CMK (cell line): ENCODE measurements around the gene SLC16A1.
"Not testable (repeated sequence)": the region's sequence is repeated elsewhere in the genome, so short reads cannot be mapped to it uniquely, and the experiment has no call there.

Source experiments
- DNase-seq: peaks from one replicate; pipeline ENCODE4 v3.0.0-alpha.2; 2010; ENCODE audit warnings: low read depth

Gene SLC16A1

DNA sequence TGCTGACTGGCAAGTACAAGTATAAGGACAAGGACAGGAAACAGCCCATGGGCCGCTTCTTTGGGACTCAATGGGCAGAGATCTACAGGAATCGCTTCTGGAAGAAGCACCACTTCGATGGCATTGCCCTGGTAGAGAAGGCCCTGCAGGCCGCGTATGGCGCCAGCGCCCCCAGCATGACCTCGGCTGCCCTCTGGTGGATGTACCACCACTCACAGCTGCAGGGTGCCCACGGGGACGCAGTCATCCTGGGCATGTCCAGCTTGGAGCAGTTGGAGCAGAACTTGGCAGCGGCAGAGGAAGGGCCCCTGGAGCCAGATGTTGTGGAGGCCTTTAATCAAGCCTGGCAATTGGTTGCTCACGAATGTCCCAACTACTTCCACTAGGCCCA lies 32.0 kb downstream of the SLC16A1 start:
- no peak for DNase-seq

DNA sequence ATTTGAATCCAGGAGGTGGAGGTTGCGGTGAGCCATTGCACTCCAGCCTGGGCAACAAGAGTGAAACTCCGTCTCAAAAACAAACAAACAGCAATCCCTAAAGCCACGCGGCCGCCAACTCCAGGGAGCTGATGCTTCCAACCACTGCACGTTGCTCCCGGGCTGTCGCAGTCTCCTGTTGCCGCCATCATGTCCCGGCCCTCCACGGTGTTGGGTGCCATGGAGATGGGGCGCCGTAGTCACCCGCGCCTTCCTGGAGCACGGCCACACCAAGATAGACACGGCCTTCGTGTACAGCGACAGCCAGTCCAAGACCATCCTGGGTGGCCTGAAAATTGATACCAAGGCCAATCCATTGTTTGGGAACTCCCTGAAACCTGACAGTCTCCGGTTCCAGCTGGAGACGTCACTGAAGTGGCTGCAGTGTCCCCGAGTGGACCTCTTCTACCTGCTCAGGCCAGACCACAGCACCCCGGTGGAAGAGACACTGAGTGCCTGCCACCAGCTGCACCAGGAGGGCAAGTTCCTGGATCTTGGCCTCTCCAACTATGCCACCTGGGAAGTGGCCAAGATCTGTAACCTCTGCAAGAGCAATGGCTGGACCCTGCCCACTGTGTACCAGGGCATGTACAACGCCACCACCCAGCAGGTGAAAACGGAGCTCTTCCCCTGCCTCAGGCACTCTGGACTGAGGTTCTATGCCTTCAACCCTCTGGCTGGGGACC lies 32.6 kb downstream of the SLC16A1 start:
- no peak for DNase-seq

DNA sequence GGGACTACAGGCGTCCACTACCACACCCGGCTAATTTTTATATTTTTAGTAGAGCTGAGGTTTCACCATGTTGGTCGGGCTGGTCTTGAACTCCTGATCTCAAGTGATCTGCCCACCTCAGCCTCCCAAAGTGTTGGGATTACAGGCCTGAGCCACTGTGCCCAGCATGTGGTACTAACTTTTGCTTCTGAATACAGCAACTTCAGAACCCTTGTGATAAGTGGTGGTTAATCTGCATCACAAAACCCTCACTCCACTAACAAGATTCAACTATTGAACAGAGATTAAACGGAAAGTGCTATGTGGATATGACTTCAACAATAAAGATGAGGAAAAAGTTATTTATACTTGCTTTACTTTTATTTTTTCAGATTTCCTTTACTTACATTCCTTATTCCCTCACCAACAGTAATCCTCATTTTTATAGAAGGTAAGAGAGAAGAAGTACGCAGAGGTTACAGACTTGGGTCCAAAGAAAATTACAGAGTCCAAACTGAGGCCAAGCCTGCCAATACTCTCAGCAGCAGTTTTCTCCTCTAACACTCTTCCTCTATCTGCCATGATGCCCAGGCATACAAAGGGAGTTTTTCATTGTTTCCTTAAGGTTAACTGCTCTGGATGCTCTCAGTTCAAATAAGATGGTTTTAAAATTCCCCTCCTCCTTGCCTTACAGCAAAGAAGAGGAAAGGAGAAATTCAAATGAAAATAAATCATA lies 44.3 kb downstream of the SLC16A1 start:
- no peak for DNase-seq

DNA sequence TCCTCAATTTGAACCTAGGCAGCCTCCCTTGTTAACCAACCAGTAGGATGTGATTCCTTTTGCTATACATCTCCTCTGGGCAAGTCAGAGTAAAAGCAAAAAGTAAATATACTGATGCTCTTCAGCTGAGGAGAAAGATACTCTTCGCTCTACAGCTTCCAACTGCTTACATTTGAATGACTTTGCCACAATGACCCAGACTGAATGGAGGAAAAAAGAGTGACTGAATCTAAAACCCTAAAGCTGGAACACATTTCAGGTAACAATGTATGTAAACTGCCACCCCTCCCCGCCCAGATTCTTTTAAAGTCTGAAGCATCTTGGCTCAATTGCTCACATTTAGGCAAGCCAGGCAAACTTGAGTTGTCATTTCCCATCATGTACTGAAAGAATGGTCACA lies 46.1 kb downstream of the SLC16A1 start:
- DNase-seq, result no peak

DNA sequence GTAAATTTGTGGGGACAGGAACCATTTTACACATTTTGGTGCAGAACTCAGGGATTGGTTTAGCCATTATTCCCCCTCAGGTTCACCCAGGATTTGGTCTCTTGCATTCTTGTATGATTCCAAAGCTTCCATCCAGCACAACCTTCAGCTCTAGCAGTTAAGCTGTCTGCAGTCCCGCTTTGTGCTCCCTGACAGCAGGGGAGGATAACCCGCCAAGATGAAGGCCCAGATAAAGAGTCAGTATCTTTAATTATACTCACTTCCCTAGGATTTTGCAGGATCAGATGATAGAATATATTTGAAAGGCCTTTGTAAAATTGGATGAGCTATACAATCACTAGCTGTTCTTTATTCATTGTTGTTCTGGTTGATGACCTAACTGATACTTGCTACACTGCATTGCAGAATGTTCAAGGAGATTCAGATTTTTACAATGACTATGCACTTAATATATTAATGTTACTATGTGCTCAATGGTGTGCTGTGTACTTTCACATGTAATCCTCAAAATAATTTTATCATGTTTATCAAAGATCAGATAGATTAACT lies 49.8 kb downstream of the SLC16A1 start:
- DNase-seq, result no peak

DNA sequence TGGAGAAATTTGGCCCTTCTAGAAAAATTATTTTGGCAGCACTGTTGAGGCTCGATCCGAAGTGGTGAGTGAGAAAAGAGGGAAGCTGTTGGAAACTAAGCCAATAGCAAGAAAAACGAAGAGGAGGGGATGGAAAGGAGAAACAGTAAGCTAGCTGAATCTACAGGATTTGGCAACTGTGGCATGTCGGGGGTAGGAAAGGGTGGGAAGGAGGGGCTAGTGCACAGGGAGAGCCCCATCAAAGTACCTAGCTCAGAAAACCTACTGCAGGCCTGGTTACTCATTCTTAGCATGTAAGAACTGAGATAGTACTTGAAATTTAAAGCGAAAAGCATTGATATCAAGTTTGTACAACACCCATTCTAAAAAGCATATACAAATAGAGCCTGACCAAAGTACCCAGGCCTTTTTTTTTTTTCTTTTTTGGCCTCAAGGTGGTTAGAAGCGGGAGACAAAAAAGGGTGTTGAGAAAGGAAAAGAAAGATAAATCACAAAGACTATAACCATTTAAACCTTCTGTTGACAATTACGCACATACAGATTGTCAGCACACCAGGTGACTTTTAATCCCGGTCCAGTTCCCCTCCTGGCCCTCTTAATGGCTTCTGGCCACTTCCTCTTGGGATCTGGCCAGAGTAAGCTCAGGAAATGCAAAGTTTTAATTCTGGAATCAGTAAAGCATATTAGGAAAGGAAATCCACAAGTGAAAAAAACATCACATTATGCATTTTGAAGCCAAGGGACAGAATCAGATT lies 50.4 kb downstream of the SLC16A1 start:
- DNase-seq, result no peak

DNA sequence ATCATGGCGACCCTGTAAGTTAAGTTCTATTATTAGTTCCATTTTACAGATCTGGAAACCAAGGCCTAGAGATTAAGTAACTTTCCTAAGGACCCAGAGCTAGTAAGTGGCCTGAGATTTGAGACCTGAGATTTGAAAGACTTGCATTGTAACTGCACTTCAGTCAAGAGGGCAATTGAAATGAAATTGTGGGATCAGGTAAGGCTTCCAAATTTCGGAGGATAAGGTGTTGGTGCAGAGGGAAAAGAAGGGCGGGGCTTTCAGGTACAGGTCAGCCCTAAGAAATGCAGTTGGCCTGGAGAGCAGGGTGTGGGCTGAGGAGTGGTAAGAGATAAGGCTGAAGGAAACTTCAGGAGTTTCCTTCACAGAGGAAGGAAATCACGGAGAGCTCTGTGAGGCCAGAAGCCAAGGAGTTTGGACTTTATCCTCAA lies 51.1 kb downstream of the SLC16A1 start:
- DNase-seq, result no peak

DNA sequence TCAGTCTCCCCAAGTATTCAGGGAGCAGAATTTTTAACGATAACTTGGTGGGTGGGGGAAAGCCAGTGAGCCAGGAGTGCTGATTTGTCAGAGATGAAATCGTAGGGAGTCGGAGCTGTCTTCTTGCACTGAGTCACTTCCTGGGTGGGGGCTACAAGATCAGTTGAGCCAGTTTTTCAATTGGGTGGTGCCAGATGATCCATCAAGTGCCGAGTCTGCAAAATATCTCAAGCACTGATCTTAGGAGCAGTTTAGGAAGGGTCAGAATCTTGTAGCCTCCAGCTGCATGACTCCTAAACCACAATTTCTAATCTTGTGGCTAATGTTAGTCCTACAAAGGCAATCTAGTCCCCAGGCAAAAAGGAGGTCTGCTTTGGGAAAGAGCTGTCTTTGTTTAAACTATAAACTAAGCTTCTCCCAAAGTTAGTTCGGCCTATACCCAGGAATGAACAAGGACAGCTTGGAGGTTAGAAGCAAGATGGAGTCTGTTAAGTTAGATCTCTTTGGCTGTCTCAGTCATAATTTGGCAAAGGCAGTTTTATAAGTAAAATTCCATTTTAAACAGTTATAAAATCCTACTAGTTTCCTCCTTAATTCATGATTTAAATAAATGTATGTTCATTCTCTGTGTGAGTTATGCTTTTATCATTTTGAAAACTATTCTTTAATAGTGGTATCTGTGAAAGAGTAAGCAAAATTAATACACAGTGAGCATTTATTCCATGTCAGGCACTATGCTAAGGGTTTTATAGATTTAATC lies 51.7 kb downstream of the SLC16A1 start:
- no peak for DNase-seq

DNA sequence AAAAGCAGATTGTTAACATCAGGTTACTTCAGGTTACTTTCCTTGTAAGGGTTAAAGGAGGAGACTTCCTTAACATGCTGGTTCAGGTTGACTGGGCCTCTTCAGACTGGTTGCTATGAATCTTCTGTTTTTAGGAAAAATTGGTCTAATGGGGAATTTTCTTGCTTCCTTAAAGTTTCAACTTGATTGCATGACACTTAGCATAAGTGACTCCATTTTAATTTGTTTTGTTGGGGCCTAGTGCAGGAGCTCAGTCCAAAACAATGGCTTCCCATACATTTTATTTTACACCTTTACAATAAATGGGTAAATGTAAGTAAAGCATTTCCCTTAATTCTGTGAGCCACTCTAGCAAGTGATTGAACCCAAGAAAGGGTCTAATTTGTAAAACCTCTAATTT lies 53.8 kb downstream of the SLC16A1 start:
- no peak for DNase-seq

DNA sequence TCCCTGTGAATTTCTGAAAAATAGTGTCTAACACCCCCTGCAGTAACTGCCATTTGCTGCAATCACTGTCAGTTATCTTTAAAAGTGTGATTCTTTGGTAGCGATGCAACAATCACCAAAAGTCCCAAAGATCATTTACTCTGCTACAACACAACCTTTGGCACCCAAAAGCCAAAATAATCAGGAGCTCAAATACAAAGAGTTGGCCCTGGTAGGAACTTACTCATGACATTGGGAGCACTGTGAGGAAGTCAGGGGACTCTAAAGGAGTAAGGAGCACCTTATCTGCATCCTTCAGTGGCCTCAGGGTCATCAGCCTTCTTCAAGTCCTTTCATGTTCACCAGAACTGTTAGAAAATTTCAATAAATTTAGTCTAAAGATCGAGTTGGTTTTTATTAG lies 54.6 kb downstream of the SLC16A1 start:
- DNase-seq, result no peak

DNA sequence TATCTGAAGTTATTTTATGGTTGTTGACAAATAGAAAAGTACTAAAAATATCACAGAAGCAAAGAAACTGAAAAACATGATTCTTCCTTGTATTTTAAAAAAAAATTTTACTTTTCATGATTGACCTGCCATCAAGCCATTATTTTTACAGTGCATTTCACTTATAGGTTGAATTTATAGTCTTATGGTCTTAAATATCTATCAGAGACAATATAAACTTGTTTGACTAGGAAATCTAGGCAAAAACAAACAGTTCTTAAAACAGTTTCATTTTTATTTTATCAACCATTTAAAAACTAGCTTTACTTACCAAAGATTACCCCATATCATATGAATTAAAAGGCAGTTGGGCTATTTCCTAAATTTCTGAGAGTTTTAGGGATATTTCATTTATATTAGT lies 59.2 kb downstream of the SLC16A1 start:
- no peak for DNase-seq

DNA sequence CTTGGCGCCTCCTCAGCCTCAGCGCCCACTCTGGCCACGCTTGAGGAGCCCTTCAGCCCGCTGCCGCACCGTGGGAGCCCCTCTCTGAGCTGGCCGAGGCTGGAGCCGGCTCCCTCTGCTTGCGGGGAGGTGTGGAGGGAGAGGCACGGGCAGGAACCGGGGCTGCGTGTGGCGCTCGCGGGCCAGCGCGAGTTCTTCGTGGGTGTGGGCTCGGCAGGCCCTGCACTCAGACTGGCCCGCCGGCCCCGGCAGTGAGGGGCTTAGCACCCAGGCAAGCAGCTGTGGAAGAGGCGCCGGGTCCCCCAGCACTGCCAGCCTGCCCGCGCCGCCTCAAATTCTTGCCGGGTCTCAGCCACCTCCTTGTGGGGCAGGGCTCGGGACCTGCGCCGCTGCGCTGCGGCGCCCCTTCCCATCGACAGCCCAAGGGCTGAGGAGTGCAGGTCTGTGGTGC lies 61.4 kb downstream of the SLC16A1 start:
- no peak for DNase-seq

DNA sequence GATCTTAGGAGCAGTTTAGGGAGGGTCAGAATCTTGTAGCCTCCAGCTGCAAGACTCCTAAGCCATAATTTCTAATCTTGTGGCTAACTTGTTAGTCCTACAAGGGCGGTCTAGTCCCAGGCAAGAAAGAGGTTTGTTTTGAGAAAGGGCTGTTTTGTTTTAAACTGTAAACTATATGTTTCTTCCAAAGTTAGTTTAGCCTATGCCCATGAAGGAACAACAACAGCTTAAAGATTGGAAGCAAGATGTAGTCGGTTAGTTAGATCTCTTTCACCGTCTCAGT lies 62.0 kb downstream of the SLC16A1 start:
- DNase-seq, result no peak

DNA sequence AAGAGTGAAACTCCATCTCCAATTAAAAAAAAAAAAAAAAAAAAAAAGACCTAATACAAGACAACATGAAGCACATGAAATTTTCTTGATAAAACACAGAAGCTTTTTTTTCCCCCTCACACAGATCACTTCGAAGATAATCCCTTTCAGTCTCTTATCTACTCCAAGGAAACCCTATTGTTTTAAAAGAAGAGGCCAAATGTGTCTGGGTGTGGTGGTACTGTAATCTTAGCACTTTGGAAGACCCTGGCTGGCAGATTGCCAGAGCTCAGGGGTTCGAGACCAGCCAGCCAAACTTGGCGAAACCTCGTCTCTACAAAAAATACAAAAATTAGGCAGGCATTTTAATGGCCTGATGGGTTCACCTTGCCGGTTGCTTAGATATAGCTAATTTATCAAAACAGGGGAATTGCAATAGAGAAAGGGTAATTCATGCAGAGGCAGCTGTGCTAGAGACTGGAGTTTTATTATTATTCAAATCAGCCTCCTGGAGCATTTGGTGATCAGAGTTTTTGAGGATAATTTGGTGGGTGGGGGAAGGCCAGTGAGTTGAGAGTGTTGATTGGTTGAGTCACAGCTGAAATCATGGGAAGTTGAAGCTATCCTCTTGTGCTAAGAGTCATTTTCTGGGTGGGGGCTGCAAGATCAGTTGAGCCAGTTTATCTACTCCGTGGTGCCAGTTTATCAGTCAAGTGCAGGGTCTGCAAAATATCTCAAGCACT lies 62.5 kb downstream of the SLC16A1 start:
- no peak for DNase-seq

DNA sequence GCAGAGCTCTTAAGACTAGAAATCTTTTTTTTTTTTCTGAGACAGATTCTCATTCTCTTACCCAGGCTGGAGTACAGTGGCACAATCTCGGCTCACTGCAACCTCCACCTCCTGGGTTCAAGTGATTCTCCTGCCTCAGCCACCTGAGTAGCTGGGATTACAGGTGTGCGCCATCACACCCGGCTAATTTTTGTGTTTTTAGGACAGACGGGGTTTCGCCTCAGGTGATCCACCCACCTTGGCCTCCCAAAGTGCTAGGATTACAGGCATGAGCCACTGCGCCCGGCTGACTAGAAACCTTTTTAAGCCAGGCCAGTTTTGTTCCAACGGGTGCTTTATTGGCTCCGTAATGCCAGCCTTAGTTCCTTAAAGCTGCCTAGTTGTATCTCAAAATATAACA lies 66.1 kb downstream of the SLC16A1 start:
- not testable (repeated sequence) for DNase-seq

DNA sequence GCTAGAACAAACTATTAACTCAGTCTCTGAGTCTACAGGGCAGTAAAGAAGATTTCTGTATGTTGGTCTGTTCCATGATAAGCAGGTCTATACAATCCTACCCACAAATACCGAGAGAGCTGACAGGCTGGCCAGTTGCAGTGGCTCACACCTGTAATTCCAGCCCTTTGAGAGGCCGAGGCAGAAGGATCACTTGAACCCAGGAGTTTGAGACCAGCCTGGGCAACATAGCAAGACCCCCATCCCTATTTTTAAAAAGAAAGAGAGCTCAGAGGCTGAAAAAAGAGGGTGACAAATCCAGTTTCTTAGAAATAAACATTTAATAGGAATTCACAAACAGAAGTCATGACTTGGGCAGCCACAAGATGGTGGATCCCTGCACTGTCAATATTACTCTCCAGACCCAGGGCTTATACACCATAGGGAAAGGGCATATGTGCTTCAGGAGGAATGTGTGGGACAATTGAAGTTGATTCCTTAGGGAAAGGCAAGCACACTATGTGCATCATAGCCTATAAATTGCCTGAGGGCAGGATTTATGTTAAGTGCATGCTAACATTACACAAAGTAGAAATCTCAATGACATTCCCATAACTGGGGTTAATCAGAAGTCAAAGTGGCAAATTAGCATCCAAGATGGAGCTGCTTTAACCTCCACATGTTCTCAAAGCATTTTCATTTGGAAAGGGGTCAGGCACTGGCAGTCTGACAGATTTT lies 66.8 kb downstream of the SLC16A1 start:
- no peak for DNase-seq

DNA sequence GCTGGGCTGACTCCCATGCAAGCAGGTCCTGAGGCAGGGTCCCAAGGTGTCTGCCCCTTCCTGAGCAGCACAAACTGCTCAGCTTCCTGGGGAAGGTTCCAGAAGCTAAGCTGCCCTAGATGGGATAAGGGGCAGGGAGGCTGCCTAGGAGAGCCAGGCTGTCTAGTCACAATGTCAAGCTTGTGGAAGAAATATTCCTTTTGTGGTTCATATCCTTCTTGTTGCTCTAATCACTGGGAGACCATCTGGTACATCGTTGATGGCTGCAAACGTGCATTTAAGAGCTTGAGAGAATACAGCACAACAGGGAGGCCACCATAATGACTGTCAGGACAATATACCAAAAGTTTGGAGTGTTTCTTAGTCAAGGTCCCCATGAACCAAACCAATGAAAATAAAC lies 67.4 kb downstream of the SLC16A1 start:
- no peak for DNase-seq

DNA sequence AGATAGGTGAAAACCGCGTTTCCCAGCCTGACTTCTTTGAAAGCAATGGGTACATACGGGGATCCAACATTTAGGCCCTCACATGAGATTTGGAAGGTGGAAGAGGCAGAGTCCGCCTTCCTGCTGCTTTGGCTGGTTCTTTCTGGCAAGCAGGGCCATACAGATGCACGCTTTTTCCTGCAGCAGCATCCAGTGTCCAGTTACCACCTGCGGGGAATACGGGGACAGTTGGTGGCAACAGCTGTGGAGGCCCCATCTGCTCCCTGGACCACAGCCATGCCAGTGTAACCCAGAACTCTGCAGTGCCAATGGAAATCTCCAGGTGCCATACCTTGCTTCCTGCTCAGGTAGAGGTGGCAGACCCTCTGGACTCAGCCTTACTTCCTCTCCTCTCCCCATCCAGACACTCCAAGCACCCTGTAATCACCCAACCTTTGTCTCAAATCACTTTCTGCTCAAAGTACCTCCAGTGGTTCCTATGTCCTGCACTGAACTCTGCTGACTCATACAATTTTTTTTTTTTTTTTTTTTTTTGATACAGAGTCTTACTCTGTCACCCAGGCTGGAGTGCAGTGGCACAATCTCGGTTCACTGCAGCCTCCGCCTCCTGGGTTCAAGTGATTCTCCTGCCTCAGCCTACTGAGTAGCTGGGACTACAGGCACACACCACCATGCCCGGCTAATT lies 68.3 kb downstream of the SLC16A1 start:
- no peak for DNase-seq

DNA sequence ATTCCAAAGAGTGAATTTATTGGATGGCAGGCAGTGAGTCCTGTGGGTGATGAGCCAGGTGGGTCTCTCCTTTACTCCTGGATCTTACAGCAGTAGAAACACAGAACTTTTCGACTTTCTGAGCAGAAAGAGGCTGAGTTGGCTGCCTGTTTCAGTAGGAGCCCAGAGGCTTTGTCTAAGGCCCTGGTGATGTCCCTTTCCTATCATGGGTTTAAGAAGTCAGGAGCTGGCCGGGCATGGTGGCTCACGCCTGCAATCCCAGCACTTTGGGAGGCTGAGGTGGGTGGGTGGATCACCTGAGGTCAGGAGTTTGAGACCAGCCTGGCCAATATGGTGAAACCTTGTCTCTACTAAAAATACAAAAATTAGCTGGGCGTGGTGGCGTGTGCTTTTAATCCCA lies 71.0 kb downstream of the SLC16A1 start:
- DNase-seq, result not testable (repeated sequence)

DNA sequence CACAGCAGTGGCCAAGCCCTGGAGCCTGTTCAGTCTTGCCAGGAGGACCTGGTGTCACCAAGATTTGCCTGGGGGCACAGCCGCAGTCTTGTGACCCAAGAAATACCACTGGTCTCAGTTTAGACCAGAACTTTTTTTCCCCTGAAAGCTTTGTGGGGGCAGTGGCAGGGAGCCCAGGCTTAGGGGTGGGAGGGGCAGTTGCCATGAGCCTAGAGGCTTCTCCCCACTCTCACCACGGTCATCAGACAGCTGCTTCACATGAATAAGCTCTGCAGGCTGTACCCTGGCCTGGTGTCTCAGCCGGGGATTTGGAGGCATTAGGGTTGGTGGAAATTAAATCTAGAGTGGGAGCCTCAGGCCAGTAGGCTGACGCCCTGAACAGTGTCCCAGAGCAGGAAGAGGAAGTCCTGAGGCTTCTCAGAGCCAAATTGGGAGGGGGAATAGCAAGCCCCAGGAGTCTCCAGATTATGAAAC lies 73.7 kb downstream of the SLC16A1 start:
- DNase-seq, result no peak
